ENCODE measurements around the gene SP110. TPM values are rescaled to one million over a fixed set of nuclear protein-coding genes. Genes with fewer than 3 reads are reported as not detected.
"Not testable (repeated sequence)": the region's sequence is repeated elsewhere in the genome, so short reads cannot be mapped to it uniquely, and the experiment has no call there.

SP110 gene
- total RNA-seq, 2 experiments from 2014 or later, result 128 to 135 TPM

DNA sequence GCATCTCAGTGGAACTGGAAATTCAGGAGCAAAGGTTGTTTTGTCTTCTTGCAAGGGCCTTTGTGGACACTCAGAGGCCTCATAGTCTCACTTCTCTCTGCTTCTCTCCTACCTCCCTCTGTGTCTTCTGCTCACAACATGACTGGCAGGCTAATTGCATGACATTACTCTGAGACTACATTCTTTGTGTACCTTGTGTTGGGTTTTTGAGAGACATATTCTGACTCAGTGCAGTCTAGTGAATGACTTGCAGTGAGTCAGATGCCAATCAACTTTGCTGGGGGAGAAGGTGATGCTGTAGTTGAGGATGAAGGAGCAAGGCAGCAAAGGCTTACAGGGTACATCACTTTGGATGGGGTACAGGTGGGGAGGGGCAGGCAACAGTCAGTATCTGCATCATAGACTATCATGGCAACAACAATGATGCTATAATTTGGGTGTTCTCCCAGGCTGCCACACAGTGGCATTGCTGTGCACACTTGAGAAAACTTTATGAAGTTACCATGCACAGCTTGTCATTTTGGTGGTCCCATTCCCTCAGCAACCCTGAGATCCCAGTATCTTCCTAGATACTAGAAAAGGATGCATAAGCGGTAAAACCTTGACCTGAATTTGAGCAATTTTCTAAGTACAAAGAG is 81.8 kb downstream of the SP110 start:
- Mint-ChIP-seq H3K4me3 (no peak overlapping the region), H3K27me3 (ENCODE audit: low read depth) (peaks cover 11% of the 10 kb centered on the region), H3K36me3 (ENCODE audit: low read depth) (no peaks in the 10 kb centered on the region), H3K9me3 (ENCODE audit: insufficient read depth) (peaks cover 15% of the 10 kb centered on the region), H3K27ac (no peak overlapping the region), H3K4me1 (ENCODE audit: low read depth) (no peaks in the 10 kb centered on the region)
- DNase-seq (peak; percentile 13), ATAC-seq (no peak)
- CTCF ChIA-PET, result interaction anchor here (1.3 kb wide), 1 partner anchor 71 kb away, joined by 3 read pairs; no protein-coding TSS in a partner anchor
- POLR2A ChIA-PET, result no interaction called here

DNA sequence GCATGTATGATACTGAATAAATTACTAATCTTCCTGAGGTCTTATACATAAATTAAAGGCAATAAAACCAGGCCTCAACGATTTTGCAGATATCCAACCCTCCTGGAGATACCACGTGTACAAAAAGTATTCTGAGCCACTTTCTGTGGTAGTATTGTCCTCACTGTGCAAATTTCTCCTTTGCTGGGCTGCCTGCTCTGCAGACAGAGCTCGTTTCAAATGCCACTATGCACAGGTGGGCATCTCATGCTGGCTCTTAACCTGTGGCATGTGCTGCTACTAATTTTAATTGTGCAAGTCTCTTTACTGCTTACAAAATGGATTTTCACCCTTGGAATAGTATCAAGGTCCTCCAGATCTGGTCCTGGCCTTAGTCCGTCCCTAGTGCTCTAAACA is 84.7 kb downstream of the SP110 start:
- Mint-ChIP-seq H3K27ac (no peak overlapping the region), H3K9me3 (ENCODE audit: insufficient read depth) (peaks cover 11% of the 10 kb centered on the region), H3K27me3 (ENCODE audit: low read depth) (peaks cover 9% of the 10 kb centered on the region), H3K4me1 (ENCODE audit: low read depth) (no peaks in the 10 kb centered on the region), H3K4me3 (no peak overlapping the region), H3K36me3 (ENCODE audit: low read depth) (no peaks in the 10 kb centered on the region)
- ATAC-seq, result no peak
- ChIA-PET CTCF (no interaction called here), POLR2A (no interaction called here)
- no peak for DNase-seq

DNA sequence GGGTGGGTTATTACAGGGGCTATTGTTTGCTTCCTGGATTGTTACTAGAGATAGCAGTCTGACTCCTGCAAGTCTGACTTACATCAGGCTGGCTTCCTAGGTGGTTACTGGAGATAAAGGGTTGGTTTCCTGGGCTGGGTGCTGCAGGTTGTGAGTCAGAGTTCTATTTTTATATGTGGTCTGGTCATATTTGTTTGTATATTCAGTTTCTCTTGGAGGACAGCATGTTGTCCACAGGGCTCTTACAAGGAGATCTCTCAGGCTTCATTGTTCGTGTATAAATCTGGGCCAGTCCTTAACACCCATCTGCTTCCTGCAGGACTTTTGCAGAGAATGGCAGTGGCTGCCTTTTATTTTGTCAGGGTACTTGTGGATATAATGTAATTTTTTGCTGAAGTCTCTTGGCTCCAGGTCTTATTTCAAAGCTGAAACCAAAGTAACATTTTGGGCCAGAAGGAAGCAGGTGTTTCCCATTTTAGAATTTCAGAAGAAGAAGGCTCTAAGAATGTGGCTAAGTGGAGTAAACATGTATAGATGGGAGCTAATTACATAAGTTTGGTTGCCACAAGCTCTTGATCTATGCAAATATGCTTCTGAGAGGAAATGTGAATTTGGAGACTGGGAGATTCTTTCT is 85.2 kb downstream of the SP110 start:
- Mint-ChIP-seq H3K27ac (no peak overlapping the region), H3K27me3 (ENCODE audit: low read depth) (peaks cover 4% of the 10 kb centered on the region), H3K4me1 (ENCODE audit: low read depth) (no peaks in the 10 kb centered on the region), H3K4me3 (no peak overlapping the region), H3K9me3 (ENCODE audit: insufficient read depth) (peaks cover 7% of the 10 kb centered on the region), H3K36me3 (ENCODE audit: low read depth) (no peaks in the 10 kb centered on the region)
- ChIA-PET POLR2A (no interaction called here), CTCF (no interaction called here)
- ATAC-seq (no peak), DNase-seq (no peak)

DNA sequence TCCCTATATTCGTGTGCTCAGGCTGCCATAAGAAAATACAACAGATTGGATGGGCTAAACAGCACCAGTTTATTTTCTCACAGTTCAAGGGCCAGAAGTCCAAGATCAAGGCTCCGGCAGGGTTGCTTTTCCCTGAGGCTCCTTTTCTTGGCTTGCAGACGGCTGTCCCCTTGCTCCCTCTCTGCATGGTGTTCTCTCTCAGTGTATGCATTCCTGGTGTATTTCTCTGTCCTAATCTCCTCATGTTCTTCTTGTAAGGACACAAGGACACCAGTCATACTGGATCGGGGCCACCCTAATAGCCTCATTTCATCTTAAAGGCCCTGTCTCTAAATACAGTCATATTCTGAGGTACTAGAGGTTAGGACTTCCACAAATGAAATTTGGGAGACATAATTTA is 88.4 kb downstream of the SP110 start:
- Mint-ChIP-seq H3K4me1 (ENCODE audit: low read depth) (peaks cover 15% of the 10 kb centered on the region), H3K9me3 (ENCODE audit: insufficient read depth) (peaks cover 3% of the 10 kb centered on the region), H3K27ac (no peak overlapping the region), H3K4me3 (no peak overlapping the region), H3K36me3 (ENCODE audit: low read depth) (no peaks in the 10 kb centered on the region), H3K27me3 (ENCODE audit: low read depth) (no peaks in the 10 kb centered on the region)
- ATAC-seq (no peak), DNase-seq (no peak)
- ChIA-PET CTCF (no interaction called here), POLR2A (no interaction called here)

DNA sequence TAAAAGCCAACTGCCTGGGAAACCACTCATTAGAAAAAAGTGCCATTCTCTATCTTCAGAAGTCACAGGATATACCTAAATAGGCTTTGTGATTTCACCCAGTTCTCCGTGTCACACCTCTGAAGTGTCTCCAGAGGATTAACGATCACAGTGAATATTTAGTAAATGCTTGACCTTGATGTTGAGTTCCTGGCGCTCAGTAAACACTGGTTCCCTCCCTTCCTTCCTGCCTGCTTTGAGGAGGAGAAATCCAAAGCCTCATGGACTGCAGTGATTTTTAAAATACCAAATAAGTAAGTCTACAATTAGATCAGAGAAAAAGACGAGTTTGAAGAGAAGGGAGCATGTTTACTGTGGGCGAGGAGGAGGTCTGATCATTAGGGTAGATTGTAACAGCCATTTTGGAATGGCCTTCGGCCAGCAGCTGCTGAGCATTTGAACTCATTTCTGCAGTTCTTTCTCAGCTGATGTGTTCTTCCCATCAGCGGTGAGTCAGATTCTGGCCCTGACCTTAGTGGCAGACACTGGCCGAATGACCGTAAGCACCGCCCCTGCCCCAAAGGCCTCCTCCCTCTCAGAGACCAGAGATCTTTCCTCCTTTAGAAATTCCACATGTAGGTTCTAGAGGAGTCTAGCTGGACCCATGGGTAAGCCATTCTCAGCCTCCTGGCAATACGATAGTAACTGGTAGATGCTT is 89.0 kb downstream of the SP110 start:
- no peaks in the 10 kb centered on the region for H3K36me3 Mint-ChIP-seq (ENCODE audit: low read depth)
- DNase-seq, result no peak
- CTCF ChIA-PET, result no interaction called here
- H3K4me3 Mint-ChIP-seq, result no peak overlapping the region
- no peaks in the 10 kb centered on the region for H3K9me3 Mint-ChIP-seq (ENCODE audit: insufficient read depth)
- no peaks in the 10 kb centered on the region for H3K27me3 Mint-ChIP-seq (ENCODE audit: low read depth)
- no peak for ATAC-seq
- no peak overlapping the region for H3K27ac Mint-ChIP-seq
- H3K4me1 Mint-ChIP-seq (ENCODE audit: low read depth), result peaks cover 21% of the 10 kb centered on the region
- POLR2A ChIA-PET, result no interaction called here

DNA sequence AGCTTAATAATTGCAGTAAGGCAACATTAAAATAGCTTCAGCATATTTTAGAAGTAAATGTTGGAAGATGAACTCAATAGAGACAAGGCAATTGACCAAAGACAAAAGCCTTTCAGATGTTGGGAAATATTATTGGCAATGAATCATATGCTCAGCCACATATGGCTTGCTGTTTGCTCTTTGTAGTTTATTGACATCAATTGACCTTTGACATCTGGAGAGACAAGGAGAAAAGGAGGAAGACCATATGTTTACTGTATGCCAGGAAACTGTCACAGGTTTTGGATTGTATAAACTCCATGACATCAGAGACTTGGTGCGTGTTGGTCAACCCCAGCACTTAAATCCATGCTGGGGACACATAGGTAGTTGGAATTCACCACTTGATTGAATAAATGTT is 90.4 kb downstream of the SP110 start:
- DNase-seq (no peak), ATAC-seq (no peak)
- POLR2A ChIA-PET, result no interaction called here
- H3K36me3 Mint-ChIP-seq (ENCODE audit: low read depth), result no peaks in the 10 kb centered on the region
- H3K4me3 Mint-ChIP-seq, result no peak overlapping the region
- H3K27me3 Mint-ChIP-seq (ENCODE audit: low read depth), result no peaks in the 10 kb centered on the region
- CTCF ChIA-PET, result interaction anchor here (0.8 to 1.2 kb wide), 2 partner anchors 29 to 31 kb away, joined by 3 read pairs; no protein-coding TSS in a partner anchor
- no peaks in the 10 kb centered on the region for H3K9me3 Mint-ChIP-seq (ENCODE audit: insufficient read depth)
- no peak overlapping the region for H3K27ac Mint-ChIP-seq
- peaks cover 36% of the 10 kb centered on the region for H3K4me1 Mint-ChIP-seq (ENCODE audit: low read depth)

DNA sequence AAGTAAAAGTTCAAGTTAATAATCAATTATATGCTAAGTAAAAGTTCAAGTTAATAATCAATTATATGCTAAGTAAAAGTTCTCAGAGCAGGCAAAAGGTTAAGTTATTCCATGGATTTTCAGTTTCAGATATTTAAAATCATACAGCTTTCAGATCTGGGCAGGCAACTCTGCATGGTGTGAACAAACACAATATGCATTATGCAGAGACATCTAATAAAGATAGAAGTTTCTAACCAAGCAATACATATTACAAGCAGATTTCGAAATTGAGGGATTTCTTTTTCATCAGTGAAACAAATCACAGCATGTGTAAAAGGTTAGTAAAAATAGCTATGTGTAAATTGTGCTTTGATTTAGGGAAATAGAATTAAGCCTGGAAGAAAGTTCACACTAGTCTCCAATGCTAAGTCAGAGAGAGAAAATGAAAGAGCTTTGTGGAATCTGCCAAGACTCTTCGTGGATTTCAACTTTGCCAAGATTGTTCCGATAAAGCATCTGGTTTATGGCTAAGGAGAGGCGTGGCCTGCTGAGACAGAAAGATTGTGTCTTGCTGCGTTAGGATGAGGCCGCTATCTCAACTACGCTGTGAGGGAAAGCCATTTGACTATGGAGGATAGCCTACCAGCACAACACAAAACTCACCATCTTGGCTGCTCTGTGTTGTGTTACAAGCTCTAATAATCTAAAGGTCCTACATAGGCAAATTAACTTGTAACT is 91.0 kb downstream of the SP110 start:
- Mint-ChIP-seq H3K27me3 (ENCODE audit: low read depth) (no peaks in the 10 kb centered on the region), H3K27ac (no peak overlapping the region), H3K9me3 (ENCODE audit: insufficient read depth) (no peaks in the 10 kb centered on the region), H3K4me3 (no peak overlapping the region), H3K4me1 (ENCODE audit: low read depth) (peaks cover 36% of the 10 kb centered on the region), H3K36me3 (ENCODE audit: low read depth) (no peaks in the 10 kb centered on the region)
- DNase-seq (no peak), ATAC-seq (no peak)
- CTCF ChIA-PET, result interaction anchor here (0.8 to 1.7 kb wide), 3 partner anchors 30 to 34 kb away, joined by 3 to 4 read pairs (median 3); no protein-coding TSS in a partner anchor
- POLR2A ChIA-PET, result no interaction called here

DNA sequence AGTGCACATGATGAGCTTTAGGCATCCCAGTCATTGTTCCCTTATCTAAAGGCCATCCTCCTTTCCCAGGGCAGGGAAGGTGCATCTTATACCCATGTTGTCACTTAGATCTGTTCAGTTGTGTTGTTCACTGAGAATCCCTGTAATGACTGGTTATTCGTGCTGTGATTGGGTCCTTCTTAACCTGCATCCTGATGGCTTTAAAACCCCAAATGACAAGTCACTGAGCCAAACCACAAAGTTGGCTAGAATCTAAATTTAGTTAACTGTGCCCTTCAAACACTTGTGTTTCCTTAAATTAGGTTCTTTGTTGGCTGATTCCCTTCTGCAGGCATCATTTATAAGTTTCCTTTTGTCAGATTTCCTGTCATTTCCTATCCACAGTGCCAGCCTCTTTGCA is 92.6 kb downstream of the SP110 start:
- H3K4me3 Mint-ChIP-seq, result no peak overlapping the region
- no peak for ATAC-seq
- no peaks in the 10 kb centered on the region for H3K27me3 Mint-ChIP-seq (ENCODE audit: low read depth)
- POLR2A ChIA-PET, result no interaction called here
- CTCF ChIA-PET, result interaction anchor here (1.7 kb wide), 1 partner anchor 35 kb away, joined by 4 read pairs; no protein-coding TSS in a partner anchor
- DNase-seq, result no peak
- H3K27ac Mint-ChIP-seq, result no peak overlapping the region
- peaks cover 36% of the 10 kb centered on the region for H3K4me1 Mint-ChIP-seq (ENCODE audit: low read depth)
- no peaks in the 10 kb centered on the region for H3K9me3 Mint-ChIP-seq (ENCODE audit: insufficient read depth)
- H3K36me3 Mint-ChIP-seq (ENCODE audit: low read depth), result no peaks in the 10 kb centered on the region

DNA sequence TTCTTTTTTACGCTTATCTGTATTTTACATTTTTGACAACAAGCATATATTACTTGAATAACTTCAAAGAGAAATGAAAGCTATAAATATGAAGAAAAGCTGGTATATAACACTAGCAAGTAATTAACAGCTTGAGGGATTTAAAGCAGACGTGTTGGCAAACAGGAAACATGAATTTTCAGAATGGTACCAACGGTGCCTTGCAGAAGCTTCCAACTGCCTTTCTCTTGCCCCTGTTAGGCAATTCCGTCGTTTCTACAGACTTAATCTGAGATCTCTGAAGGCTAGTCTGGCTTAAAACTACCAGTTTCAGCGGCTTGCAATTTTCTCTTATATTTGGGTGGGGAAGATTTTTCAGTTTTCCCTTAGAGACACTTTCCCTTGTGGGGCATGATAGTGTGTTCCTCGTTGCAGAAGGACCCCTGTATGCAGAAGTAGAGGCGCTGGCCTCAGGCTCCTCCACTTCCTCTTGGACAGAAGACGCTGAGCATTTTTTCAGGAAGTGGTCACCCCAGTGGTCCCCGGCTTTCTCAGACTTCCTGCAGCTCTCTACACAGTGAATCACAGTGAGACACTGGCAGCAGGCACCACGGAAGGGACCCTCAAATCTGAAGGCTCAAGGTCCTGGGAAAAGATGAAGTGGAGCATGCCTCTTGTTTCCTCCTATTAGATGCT is 94.9 kb downstream of the SP110 start:
- peaks cover 36% of the 10 kb centered on the region for H3K4me1 Mint-ChIP-seq (ENCODE audit: low read depth)
- no peaks in the 10 kb centered on the region for H3K36me3 Mint-ChIP-seq (ENCODE audit: low read depth)
- no peaks in the 10 kb centered on the region for H3K27me3 Mint-ChIP-seq (ENCODE audit: low read depth)
- POLR2A ChIA-PET, result interaction anchor here (0.7 kb wide), 1 partner anchor 904 kb away, joined by 3 read pairs; no protein-coding TSS in a partner anchor
- peak overlapping the region; percentile 22 for H3K4me3 Mint-ChIP-seq
- H3K27ac Mint-ChIP-seq, result peak overlapping the region; percentile 8
- CTCF ChIA-PET, result interaction anchor here (1.2 to 1.7 kb wide), 3 partner anchors 31 to 57 kb away, joined by 3 to 7 read pairs (median 5); no protein-coding TSS in a partner anchor
- peak; percentile 46 for DNase-seq
- peak; percentile 89 for ATAC-seq
- peaks cover 4% of the 10 kb centered on the region for H3K9me3 Mint-ChIP-seq (ENCODE audit: insufficient read depth)

DNA sequence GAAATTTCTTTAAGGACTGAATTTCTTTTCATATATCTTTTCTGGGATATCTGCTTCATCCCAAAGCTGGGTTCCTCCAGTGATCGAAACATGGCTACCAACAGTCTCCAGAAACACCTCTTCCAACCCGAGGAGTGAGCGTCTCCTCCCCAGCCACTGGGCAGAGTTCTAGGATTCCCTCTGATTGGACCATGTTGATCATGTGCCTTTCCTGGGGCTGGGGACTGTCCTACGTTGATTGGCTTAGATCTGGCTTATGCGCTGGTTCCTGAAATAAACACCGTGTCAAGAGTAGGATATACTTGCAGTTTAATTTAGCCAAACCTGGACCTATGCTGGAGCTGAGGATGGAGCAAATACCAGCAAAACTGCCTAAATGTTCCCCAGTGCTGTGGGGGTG is 95.5 kb downstream of the SP110 start:
- H3K4me3 Mint-ChIP-seq, result no peak overlapping the region
- no peaks in the 10 kb centered on the region for H3K36me3 Mint-ChIP-seq (ENCODE audit: low read depth)
- ChIA-PET CTCF (interaction anchor here (1.3 to 1.7 kb wide), 2 partner anchors 36 to 57 kb away, joined by 5 to 7 read pairs; no protein-coding TSS in a partner anchor), POLR2A (no interaction called here)
- H3K4me1 Mint-ChIP-seq (ENCODE audit: low read depth), result peaks cover 36% of the 10 kb centered on the region
- H3K27ac Mint-ChIP-seq, result no peak overlapping the region
- H3K9me3 Mint-ChIP-seq (ENCODE audit: insufficient read depth), result peaks cover 4% of the 10 kb centered on the region
- no peak for DNase-seq
- no peaks in the 10 kb centered on the region for H3K27me3 Mint-ChIP-seq (ENCODE audit: low read depth)
- no peak for ATAC-seq

DNA sequence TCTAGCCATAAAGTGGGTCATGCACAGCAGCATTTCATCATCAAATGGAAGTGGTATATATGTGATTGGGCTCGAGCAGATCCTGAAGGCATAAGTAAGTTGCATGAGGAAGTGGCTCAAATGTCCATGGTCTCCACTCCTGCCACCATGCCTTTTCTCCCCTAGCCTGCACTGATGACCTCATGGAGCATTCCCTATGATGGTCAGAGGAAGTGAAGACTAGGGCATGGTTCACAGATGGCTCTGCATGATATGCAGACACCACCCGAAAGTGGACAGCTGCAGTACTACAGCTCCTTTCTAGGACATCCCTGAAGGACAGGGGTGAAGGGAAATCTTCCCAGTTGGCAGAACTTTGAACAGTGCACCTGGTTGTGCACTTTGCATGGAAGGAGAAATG is 99.4 kb downstream of the SP110 start:
- POLR2A ChIA-PET; H3K36me3 Mint-ChIP-seq (ENCODE audit: low read depth); DNase-seq; H3K27me3 Mint-ChIP-seq (ENCODE audit: low read depth); H3K27ac Mint-ChIP-seq; H3K9me3 Mint-ChIP-seq (ENCODE audit: insufficient read depth); ATAC-seq; H3K4me3 Mint-ChIP-seq: not testable (repeated sequence)
- peaks cover 11% of the 10 kb centered on the region for H3K4me1 Mint-ChIP-seq (ENCODE audit: low read depth)
- CTCF ChIA-PET, result interaction anchor here (0.6 kb wide), 1 partner anchor 220 kb away, joined by 3 read pairs; no protein-coding TSS in a partner anchor

Measured in activated CD8-positive, alpha-beta T cell treated with anti-CD3 and anti-CD28 coated beads, Interleukin-2, amount 10 ng/mL, durations not matched to agents 7 days and 5 days (primary cell).